G401.6 (cell line): ENCODE measurements around the gene OTOP2.

Source experiments
- FAIRE-seq: peaks from 2 replicates; lab custom pipeline; 2012; peaks lifted over from hg19 to GRCh38; lab: Jason Lieb, UNC

OTOP2 gene

GRCh38 chr17:74924250-74924948 is at the start of gene OTOP2:
OTOP2 (plus strand) TSS chr17:74924273; CDS start chr17:74924633, 360 bp downstream.
- no peak for FAIRE-seq

GRCh38 chr17:74874615-74875037 is 49.4 kb upstream of the OTOP2 start:
- no peak for FAIRE-seq

- FAIRE-seq = no peak
Measured at GRCh38 chr17:74875155-74875976, 48.7 kb upstream of the OTOP2 start.

GRCh38 chr17:74875977-74876593 is 48.0 kb upstream of the OTOP2 start:
- no peak for FAIRE-seq

- FAIRE-seq = no peak
Measured at GRCh38 chr17:74877592-74878548, 46.2 kb upstream of the OTOP2 start.

GRCh38 chr17:74878658-74879057 is 45.4 kb upstream of the OTOP2 start:
- no peak for FAIRE-seq

GRCh38 chr17:74879308-74879707 is 44.8 kb upstream of the OTOP2 start:
- no peak for FAIRE-seq

GRCh38 chr17:74881073-74881472 is 43.0 kb upstream of the OTOP2 start:
- no peak for FAIRE-seq

- FAIRE-seq = no peak
Measured at GRCh38 chr17:74882517-74883240, 41.4 kb upstream of the OTOP2 start.

GRCh38 chr17:74883241-74883745 is 40.8 kb upstream of the OTOP2 start:
- no peak for FAIRE-seq

- FAIRE-seq = no peak
Measured at GRCh38 chr17:74888469-74888868, 35.6 kb upstream of the OTOP2 start.

GRCh38 chr17:74890554-74890953 is 33.5 kb upstream of the OTOP2 start:
- no peak for FAIRE-seq

GRCh38 chr17:74892013-74892841 is 31.8 kb upstream of the OTOP2 start:
- no peak for FAIRE-seq

GRCh38 chr17:74892974-74893911 is 30.8 kb upstream of the OTOP2 start, which contains the start of gene FADS6:
FADS6 (minus strand) TSS chr17:74893633; CDS start chr17:74893595, 38 bp downstream.
- FAIRE-seq = no peak

- no peak for FAIRE-seq
Measured at GRCh38 chr17:74893936-74894671, 30.0 kb upstream of the OTOP2 start.

GRCh38 chr17:74898376-74898946 is 25.6 kb upstream of the OTOP2 start:
- no peak for FAIRE-seq

- no peak for FAIRE-seq
Measured at GRCh38 chr17:74900208-74900607, 23.9 kb upstream of the OTOP2 start.
